ENCODE results near the gene CDKN2AIP.

Gene CDKN2AIP, protein sequence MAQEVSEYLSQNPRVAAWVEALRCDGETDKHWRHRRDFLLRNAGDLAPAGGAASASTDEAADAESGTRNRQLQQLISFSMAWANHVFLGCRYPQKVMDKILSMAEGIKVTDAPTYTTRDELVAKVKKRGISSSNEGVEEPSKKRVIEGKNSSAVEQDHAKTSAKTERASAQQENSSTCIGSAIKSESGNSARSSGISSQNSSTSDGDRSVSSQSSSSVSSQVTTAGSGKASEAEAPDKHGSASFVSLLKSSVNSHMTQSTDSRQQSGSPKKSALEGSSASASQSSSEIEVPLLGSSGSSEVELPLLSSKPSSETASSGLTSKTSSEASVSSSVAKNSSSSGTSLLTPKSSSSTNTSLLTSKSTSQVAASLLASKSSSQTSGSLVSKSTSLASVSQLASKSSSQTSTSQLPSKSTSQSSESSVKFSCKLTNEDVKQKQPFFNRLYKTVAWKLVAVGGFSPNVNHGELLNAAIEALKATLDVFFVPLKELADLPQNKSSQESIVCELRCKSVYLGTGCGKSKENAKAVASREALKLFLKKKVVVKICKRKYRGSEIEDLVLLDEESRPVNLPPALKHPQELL

DNA sequence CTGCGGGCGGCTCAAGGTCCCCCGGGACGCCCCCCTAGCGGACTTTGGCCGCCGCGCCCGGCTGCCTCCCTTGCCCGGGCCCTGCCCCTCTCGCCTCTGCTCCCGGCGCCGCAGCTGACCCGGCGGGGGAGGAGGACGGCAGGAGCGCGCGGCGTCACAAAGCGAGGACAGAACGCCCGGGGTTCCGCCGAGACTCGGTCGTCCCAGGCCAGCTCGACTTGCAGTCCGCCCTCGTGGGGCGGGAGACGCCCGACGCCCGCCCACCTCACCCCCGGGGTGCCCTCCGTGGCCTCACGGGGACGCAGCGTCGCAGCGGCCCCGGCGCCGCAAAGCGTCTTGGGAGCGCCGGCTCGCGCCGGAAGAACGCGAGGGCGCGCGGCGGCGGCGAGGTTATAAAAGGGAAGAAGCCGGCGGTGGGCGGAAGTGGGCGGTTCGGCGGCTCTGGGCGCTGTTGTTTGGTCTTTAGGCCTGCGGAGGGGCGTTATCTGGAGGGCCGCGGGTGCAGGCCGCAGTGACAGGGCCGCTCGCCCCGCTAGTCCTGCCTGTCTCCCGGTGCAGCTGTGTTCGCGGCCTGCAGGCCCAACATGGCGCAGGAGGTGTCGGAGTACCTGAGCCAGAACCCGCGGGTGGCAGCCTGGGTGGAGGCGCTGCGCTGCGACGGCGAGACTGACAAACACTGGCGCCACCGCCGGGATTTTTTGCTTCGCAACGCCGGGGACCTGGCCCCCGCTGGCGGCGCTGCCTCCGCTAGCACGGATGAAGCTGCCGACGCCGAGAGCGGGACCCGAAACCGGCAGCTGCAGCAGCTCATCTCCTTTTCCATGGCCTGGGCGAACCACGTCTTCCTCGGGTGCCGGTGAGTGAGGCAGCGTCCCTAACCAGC lies at the start of gene CDKN2AIP:
CDKN2AIP (plus strand) TSS at position 423 of the 883 bp plus-strand sequence; CDS start at position 585, 162 bp downstream.
- peak; percentile 62 for DNase-seq

DNA sequence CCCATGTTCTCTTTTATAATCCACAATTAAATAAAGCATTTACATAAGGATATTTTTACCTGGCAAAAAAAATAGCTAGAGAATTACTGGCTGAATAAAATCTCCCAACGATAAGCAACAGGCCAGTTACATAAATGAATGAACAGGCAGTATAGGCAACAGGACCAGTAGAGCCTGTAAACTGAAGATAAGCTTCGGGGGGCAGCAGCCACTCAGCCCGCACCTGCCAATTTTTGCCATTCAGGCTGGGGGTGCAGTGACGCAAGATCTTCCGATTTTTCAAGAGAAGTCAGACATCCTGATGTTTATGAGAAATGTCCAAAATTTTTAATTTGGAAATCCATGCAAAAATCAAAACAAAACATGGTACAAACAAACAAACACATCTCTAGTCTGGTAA lies 49.0 kb upstream of the CDKN2AIP start:
- no peak for DNase-seq

DNA sequence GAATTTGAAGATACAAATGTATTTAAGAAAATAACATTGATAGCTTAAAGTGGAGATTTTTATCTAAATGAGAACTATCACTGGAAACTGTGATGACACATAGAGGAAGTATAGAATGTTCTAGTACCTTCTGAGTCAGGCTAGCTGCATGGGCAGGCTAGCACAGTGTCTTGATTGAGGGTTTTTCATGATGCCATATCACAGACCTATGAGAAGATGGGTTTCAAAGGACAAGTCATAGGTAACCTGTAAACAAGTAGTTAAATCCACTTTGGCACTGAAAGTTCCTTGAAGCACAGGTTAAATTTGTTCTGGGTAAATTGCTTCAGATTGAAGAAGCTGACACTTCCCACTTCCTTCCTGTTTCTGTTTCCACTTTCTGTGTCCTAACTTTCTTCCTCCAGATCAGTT lies 48.2 kb upstream of the CDKN2AIP start:
- no peak for DNase-seq

DNA sequence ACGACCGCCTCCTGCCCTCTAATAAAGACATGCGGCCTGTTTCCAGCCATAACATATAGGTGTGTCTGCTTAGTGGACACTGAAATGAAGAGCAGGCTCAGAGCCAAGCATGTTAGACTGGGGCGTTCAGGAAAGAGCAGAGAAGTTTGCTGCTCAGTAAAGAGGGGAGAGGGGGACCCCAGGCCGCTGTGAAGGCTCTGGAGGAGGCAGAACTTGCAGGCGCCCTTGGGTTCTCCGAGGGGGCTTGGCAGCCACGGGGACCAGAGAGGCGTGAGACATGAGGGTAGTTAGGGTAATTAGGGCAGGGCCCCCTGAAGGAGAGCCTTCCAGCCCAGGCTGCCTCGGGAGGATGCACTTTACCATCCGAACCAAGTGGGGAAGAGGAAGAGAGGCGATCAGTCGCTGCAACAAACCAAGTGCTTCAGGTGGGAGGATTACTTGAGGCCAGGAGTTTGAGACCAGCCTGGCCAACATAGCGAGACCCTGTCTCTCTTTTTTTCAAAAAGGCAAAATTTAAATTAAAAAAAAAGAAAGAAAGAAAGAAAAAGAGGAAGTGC lies 46.6 kb upstream of the CDKN2AIP start:
- no peak for DNase-seq

DNA sequence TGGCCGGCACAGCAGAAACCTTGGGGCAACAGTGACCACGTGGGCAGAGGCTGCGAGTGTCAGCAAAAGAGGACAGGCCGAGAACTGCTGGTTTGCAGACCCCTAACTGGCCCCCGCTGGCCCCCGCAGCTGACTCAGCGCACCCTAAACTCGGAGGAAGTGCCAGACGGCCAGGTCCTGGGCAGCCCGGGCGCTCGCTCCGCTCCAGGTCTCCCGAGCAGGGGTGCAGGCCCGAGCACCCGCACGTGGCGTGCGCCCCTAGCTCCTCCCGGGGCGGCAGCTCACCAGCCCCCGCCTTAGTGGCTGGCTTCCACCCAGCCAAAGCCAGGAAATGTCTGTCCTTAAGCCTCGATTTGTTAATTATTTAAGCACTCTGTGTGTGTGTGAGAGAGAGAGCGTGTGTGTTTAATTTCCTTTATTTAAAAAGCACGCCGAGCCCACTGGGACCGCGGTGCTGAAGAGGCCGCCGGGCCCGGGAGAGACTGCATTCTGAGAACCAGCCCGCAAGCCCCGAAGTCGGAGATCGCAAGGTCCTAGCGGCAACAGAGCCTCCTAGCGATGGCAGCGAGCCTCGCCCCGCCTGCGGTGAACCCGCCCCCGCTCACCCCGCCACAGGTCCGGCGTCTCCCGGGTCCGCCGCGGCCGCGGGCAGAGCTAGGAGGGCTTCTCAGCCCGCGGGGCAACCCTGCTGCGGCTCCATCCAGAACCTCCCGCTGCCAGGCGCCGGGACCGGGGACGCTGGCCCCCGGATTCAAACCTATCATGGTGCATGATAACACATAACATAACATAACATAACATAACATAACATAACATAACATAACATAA lies 45.9 kb upstream of the CDKN2AIP start:
- no peak for DNase-seq

DNA sequence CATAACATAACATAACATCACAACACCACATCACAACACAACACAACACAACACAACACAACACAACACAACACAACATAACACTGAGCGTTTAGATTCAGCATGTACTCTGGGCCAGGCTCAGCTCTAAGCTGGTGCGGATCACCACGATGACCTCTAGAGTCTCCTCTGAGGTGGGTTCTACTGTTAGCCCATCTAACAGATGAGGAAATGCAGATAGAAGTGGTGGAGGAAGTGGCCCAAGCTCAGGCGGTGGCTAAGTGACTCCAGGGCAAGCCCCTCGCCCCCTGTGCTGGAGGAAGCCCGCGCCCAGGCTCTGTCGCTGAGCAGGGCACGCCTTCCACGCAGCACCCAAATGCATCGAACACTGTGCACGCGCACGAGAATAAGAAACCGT lies 45.3 kb upstream of the CDKN2AIP start:
- DNase-seq = no peak

DNA sequence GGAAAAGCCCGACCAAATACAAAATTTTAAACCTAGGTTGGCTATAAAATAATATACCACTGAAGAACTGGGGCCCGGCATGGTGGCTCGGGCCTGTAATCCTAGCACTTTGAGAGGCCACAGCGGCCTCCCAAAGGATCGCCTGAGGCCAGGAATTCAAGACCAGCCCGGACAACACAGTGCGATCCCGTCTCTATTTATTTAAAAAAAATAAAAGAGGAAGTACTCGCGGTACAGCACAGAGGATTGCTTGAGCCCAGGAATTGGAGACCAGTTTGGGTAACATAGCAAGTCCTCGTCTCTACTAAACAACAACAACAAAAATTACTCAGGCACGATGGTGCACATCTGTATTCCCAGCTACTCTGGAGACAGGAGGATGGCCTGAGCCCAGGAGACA lies 44.8 kb upstream of the CDKN2AIP start:
- DNase-seq = no peak

DNA sequence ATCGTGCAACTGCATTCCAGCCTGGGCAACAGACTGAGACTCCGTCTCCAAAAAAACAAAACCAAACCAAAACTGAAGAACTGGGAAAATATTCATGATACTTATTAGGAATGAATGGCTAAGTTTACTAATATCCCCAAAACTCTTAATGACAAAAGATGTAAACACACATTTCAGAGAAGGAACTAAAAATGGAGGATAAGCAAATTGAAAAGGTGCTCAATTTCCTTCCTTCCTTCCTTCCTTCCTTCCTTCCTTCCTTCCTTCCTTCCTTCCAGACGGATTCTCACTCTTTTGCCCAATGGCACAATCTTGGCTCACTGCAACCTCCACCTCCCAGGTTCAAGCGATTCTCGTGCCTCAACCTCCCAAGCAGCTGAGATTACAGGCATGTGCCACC lies 44.4 kb upstream of the CDKN2AIP start:
- DNase-seq = no peak

DNA sequence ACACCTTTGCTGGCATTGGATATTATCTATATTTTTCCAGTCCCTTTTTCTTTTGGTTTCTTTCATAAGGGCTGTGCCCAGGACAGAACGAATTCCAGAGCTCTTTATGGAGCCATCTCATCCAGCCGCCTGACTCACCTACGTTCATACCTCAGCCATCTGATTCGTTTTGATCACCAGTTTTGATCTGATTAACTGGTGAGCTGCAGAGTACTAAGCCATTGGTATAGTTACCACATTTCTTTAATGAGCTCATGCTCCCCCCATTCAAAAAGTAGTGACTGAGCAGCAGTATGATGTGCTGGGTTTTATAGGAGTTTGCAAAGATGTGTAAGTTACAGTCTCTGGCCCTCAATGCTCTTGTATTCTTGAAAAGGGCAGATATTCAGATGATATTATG lies 43.0 kb upstream of the CDKN2AIP start:
- no peak for DNase-seq

DNA sequence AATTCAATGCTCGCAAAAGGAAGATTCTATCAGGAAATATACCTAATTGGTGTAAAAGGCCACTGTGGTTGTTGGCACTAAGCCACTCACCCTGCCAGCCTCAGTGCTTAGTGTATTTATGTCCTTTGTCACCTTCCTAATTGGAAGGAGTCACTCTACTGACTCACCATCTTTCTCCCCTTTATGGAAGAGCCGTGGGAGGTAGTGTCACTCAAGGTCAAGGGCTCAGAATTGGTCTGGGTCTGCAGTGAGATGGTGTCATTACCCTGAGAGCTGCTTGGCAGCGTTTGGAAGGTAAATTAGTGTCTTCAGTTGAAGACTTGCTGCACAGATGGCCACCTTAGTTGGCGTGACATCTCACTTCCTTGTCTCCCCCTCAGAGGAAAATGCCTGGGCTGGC lies 41.7 kb upstream of the CDKN2AIP start:
- peak; percentile 3 for DNase-seq

DNA sequence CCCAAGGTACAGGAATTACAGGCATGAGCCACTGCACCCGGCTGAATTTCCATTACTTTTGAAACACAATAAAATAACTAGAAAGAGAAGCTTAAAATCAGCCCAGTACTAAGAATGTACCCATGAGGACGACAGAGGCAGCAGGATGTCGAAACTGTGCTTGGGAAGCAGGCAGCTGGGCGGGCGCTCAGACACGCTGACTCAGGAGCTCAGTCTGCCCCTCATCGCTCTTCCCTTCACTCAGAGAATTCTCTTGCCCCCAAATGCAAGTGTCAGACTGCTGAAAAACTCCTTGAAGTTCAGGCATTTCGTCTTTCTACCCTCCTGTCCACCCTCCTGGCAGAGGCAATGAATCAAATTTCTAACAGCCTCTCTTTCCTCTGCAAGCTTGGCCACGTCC lies 41.0 kb upstream of the CDKN2AIP start:
- no peak for DNase-seq

DNA sequence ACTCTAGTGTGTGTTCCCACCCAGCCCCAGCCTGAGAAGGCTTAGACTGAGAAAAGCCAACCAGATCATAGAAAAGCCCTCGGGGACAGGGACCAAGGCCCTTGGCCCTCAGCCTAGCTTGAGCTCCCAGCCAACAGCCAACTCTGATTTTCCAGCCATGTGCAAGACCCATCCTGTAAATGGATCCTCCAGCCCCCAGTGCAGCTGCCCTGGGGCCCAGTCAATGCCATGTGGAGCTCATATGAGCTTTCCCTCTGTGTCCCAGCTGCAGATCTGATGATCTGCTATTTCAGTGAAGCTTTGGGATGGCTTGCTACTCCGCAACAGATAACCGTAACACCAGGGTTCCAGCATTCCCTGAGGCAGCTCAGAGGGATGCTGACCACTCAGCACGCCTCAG lies 40.5 kb upstream of the CDKN2AIP start:
- DNase-seq = no peak

DNA sequence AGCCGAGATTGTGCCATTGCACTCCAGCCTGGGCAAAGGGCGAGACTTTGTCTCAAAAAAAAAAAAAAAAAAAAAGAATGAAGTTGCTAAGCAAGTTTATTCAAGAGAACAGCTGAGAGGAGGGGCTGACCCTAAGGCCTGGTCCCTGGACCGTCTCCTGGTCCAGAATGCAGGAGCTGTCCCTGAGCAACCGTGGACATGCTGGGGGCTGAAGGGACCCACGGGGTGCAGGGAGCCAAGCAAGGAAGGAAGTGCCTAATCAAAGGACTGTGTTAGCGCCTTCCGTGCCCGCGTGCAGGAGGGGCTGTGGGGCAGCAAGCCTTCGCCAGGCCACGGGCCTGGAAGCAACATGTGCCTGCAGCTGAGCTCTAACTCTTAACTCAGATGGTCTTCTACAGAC lies 39.1 kb upstream of the CDKN2AIP start:
- no peak for DNase-seq

DNA sequence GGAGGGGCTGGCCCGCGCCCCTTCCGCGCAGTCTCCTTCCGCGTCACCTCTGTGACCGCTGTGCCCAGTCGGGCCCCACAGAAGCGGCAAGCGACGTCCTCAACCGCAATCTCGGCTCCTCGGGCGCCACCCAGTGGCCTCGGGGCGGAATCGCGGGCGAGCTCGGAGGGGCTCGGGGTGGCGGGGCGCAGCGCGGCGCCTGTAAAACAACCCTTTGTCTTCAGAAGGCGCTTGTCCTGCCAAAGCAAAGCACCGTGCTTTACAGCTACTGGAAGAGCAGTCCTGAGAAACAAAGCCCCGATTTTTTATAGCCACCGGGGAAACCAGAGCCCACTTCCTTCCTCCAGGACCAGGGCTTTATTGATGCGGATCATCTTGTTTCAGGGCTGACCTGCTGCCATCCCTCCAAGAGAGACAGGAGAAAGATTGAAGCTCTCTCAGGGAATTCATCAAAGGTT lies 37.3 kb upstream of the CDKN2AIP start:
- DNase-seq = peak; percentile 58

DNA sequence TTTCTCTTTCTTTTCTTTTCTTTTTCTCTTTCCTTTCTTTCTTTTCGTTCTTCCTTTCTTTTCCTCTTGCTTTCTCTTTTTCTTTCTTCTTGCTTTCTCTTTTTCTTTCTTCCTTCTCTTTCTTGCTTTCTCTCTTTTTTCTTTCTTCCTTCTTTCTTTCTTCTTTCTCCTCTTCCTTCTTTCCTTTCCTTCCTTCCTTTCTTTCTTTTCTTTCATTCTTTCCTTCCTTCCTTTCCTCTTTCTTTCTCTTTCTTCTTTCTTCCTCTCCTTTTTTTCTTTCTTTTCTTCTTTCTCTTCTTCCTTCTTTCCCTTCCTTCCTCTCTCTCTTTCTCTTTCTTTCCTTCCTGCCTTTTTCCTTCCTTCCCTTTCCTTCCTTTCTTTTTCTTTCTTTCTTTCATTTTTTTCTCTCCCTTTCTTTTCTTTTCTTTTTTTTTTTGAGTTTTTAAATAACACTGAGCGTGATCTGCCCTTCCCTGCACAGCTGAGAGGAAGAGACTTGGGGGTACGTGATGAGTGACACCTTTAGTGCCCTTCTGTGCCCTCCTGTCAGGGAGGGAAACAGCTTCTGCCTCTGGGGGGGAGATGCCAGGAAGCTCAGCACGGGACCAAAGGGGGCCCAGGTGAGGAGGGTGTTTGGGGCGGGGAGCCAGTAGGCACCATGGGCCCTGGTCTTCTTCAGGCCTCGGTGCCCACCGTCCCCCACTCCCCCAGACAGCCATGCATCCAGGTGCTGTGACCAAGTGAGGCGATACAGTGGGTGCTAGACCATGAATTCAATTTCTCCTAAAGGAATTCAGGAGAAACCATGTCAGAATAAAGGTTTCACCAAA lies 36.6 kb upstream of the CDKN2AIP start:
- no peak for DNase-seq

DNA sequence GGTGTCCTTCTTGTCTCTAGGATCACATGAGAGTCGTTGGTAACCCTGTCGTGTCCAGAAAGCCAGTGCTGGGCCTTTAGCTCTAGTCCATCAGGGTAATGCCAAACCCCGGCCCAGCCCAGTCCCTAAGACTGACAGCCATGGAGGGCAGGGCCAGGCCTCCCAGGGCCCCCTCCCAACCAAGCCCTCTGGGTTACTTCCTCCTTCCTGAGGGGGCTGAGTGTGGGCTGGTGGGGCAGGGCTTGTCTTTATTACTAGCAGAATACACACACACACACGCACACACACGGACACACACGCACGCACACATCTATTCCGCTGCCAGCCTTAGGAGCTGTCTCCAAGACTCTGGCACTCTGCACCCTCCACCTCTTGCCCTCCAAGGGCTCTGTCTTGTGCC lies 35.6 kb upstream of the CDKN2AIP start:
- DNase-seq = peak; percentile 1

DNA sequence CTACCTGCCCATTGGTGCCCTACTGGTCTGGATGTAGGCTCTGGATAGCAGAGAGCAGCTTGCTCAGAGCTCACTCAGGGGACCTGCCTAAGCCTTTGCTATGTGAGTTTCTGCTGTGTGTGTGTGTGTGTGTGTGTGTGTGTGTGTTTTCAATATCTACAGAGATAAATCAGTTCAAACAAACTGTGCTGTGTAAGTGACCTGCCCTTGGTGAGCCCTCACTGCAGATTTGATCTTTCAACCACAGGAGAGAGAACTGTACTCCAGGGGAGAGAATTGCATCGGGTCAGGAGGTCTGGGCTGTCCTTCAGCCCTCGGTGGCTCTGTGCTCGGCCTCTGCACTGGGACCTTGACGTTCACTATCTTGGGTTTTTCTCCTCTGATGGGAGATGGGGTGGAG lies 35.0 kb upstream of the CDKN2AIP start:
- no peak for DNase-seq

DNA sequence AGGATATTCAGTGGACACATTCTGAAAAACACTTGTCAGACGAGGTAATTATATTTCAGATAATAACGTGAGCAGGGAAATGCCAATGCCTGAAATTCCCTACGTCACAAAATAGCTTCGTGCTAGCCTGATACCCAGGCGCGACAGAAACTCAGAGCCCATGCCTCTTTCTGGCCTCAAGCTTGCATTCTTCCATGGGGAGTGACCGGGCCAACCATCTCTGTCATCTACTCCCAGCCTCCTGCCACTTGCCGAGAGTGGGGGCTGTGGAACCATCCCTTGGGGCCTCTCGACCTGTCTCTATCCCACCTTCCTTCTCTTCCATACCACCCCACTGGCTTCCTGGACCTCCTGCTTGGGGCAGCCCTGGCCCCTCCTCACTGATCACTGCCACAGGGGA lies 34.5 kb upstream of the CDKN2AIP start:
- no peak for DNase-seq

DNA sequence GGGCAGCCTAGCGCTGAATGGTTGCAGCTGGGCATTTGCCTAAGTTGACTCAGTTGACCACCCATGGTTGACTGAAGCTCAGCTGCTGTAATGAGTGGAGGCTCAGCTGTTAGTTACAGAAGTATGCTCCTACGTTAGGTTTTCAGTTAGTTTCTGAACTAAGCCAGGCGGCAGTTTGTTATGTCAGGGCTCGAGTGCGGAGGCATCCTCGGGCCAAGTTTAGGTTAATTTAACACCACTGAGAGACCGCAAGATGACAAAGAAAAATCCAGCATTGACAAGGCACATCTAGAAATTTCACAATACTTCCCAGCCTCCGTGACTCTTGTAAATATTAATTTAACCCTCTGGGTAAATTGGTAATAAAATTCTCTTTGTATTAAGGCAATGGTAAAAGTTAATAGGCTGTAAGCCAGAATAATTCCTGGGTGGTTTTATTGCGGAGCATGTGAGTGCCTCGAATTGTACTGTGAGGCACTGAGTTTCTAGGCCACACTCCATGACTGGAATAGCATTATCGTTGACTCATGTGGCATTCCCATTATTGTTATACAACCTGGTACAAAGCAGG lies 33.1 kb upstream of the CDKN2AIP start:
- DNase-seq = no peak

DNA sequence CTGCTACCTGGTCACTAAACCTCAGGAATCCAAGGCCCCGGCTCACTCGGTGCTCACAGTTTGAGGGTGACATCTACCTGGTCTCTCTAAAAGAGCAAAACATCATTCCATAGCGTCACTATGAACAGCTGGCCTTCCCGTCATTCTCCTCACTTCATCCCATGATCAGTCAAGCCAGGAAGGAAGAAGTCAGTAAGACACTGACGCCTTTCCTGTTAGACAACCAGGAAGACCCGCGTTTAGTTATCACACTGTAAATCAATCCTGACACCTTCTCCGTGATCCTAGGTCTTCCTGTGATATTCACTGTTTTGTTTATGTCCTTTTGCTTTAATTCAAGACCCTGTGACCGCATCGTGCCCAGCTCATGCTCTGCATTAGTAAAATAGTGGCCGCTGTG lies 31.6 kb upstream of the CDKN2AIP start:
- DNase-seq = no peak

All from DMS79 treated with DMSO at 0.1 percent for 48 hours (cell line).